ENCODE data around the gene HPDL. TPM values are rescaled to one million over a fixed set of nuclear protein-coding genes. Genes with fewer than 3 reads are reported as not detected.

HPDL gene
- total RNA-seq, 1 donor from 2014 or later, result 0.61 TPM

DNA sequence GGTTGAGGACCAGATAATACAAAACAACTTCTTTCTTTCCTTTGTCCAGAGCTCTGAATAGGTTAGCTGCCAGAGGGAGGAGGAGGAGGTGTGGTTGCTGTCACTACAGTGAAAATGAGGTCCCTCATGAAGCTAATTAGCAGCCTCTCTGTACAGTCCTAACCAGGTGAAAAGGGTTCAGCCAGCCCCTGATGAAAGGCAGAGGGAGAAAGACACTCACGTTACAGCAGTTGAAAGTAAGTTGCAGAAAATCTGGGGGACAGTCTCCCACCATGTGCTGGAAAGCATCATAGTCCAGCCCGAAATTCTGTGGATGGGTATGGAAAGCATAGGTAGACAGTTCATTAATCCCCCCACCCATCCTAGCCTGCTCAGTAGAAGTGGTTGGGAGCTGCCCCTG is 19.8 kb downstream of the HPDL start:
- Mint-ChIP-seq H3K36me3 (ENCODE audit: low read depth, unreplicated experiment) (peaks cover 14% of the 10 kb centered on the region), H3K27me3 (ENCODE audit: low read depth, unreplicated experiment) (no peaks in the 10 kb centered on the region), H3K4me3 (ENCODE audit: unreplicated experiment) (no peak overlapping the region), H3K4me1 (ENCODE audit: low read depth, unreplicated experiment) (peaks cover 17% of the 10 kb centered on the region), H3K9me3 (ENCODE audit: unreplicated experiment) (no peaks in the 10 kb centered on the region), H3K27ac (ENCODE audit: unreplicated experiment) (no peak overlapping the region)
- H3K4me2 ChIP-seq (ENCODE audit: low read length), result no peak overlapping the region
- DNase-seq (ENCODE audit: low read depth) (no peak), FAIRE-seq (no peak)
- peaks cover 28% of the 10 kb centered on the region for H3K36me3 ChIP-seq (ENCODE audit: insufficient read depth, low read length)
- no peak overlapping the region for H3K4me3 ChIP-seq (ENCODE audit: insufficient read depth, low read depth, low read length)
- peaks cover 5% of the 10 kb centered on the region for H3K4me1 ChIP-seq (ENCODE audit: insufficient read depth, low read length)
- TF ChIP-seq EZH2 (IDR thresholded peaks at IDR 0.05; ENCODE audit: insufficient read depth, low read length), result no peak
- H3K27me3 ChIP-seq (ENCODE audit: insufficient read depth, low read length), result no peaks in the 10 kb centered on the region
- H3K9ac ChIP-seq (ENCODE audit: low read length), result no peak overlapping the region
- H3K27ac ChIP-seq (ENCODE audit: low read depth, low read length), result no peak overlapping the region
- H3K79me2 ChIP-seq (ENCODE audit: insufficient read depth, low read length), result peaks cover 8% of the 10 kb centered on the region
- no peaks in the 10 kb centered on the region for H4K20me1 ChIP-seq (ENCODE audit: insufficient read depth, low read length)
- no peaks in the 10 kb centered on the region for H3K9me3 ChIP-seq (ENCODE audit: insufficient read depth, low read depth, low read length)
- no peak overlapping the region for H2AFZ ChIP-seq (ENCODE audit: low read depth, low read length)

DNA sequence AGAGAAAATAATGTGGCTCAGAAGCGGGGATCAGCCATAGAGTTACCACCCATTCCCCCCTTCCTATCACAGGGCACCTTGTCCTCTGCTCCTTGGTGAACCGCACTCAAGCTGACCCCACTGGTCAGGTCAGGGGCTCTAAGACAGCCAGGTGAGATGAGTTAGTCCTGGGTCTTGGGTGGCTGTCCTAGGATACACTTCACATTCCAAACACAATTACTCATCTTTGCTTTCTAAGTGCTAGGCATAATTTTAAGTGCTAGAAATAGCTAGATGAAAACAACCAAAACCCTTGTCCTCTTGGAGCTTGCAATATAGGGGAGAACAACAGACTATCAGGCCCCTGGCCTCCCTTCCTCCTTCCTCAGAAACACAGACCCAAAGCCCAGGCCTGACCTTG is 21.3 kb downstream of the HPDL start:
- peak; percentile 22 for DNase-seq (ENCODE audit: low read depth)
- Histone ChIP-seq H3K4me2 (ENCODE audit: low read length) (peak overlapping the region; percentile 31), H3K9ac (ENCODE audit: low read length) (no peak overlapping the region), H2AFZ (ENCODE audit: low read depth, low read length) (no peak overlapping the region), H3K79me2 (ENCODE audit: insufficient read depth, low read length) (no peaks in the 10 kb centered on the region), H3K4me3 (ENCODE audit: insufficient read depth, low read depth, low read length) (no peak overlapping the region), H3K27ac (ENCODE audit: low read depth, low read length) (no peak overlapping the region), H3K36me3 (ENCODE audit: insufficient read depth, low read length) (peaks cover 15% of the 10 kb centered on the region), H4K20me1 (ENCODE audit: insufficient read depth, low read length) (no peaks in the 10 kb centered on the region), H3K4me1 (ENCODE audit: insufficient read depth, low read length) (peaks cover 5% of the 10 kb centered on the region), H3K9me3 (ENCODE audit: insufficient read depth, low read depth, low read length) (no peaks in the 10 kb centered on the region), H3K27me3 (ENCODE audit: insufficient read depth, low read length) (no peaks in the 10 kb centered on the region)
- Mint-ChIP-seq H3K27me3 (ENCODE audit: low read depth, unreplicated experiment) (no peaks in the 10 kb centered on the region), H3K4me3 (ENCODE audit: unreplicated experiment) (no peak overlapping the region), H3K4me1 (ENCODE audit: low read depth, unreplicated experiment) (peaks cover 17% of the 10 kb centered on the region), H3K36me3 (ENCODE audit: low read depth, unreplicated experiment) (peaks cover 10% of the 10 kb centered on the region), H3K27ac (ENCODE audit: unreplicated experiment) (peak overlapping the region; percentile 83), H3K9me3 (ENCODE audit: unreplicated experiment) (no peaks in the 10 kb centered on the region)
- TF ChIP-seq, protein P1, sequence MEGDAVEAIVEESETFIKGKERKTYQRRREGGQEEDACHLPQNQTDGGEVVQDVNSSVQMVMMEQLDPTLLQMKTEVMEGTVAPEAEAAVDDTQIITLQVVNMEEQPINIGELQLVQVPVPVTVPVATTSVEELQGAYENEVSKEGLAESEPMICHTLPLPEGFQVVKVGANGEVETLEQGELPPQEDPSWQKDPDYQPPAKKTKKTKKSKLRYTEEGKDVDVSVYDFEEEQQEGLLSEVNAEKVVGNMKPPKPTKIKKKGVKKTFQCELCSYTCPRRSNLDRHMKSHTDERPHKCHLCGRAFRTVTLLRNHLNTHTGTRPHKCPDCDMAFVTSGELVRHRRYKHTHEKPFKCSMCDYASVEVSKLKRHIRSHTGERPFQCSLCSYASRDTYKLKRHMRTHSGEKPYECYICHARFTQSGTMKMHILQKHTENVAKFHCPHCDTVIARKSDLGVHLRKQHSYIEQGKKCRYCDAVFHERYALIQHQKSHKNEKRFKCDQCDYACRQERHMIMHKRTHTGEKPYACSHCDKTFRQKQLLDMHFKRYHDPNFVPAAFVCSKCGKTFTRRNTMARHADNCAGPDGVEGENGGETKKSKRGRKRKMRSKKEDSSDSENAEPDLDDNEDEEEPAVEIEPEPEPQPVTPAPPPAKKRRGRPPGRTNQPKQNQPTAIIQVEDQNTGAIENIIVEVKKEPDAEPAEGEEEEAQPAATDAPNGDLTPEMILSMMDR (IDR thresholded peaks at IDR 0.05; ENCODE audit: insufficient read depth, low read depth, low read length), result no peak
- TF ChIP-seq EZH2 (IDR thresholded peaks at IDR 0.05; ENCODE audit: insufficient read depth, low read length), result no peak
- FAIRE-seq, result no peak

DNA sequence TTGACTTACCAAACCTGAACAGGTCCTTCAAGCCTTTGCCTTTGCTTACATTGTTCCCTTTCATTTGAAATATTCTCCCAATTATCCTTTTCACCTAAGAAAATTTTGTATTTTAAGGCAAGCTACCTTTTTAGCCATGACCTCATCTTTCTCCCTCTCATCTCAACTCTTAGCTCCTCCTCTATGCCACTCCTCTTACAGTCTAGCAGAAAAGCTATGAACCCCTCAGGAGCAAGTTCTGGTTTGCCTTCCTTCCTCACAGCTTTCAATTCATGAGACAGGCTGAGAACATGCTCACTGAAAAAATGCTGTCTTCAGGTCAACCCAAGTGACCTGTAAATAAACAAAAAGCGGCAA is 21.9 kb downstream of the HPDL start:
- Histone ChIP-seq H3K4me1 (ENCODE audit: insufficient read depth, low read length) (peaks cover 5% of the 10 kb centered on the region), H2AFZ (ENCODE audit: low read depth, low read length) (no peak overlapping the region), H3K4me3 (ENCODE audit: insufficient read depth, low read depth, low read length) (no peak overlapping the region), H3K4me2 (ENCODE audit: low read length) (peak overlapping the region; percentile 31), H3K27me3 (ENCODE audit: insufficient read depth, low read length) (no peaks in the 10 kb centered on the region), H3K27ac (ENCODE audit: low read depth, low read length) (no peak overlapping the region), H3K9ac (ENCODE audit: low read length) (no peak overlapping the region), H4K20me1 (ENCODE audit: insufficient read depth, low read length) (no peaks in the 10 kb centered on the region), H3K36me3 (ENCODE audit: insufficient read depth, low read length) (peaks cover 10% of the 10 kb centered on the region), H3K79me2 (ENCODE audit: insufficient read depth, low read length) (no peaks in the 10 kb centered on the region), H3K9me3 (ENCODE audit: insufficient read depth, low read depth, low read length) (no peaks in the 10 kb centered on the region)
- no peak overlapping the region for H3K4me3 Mint-ChIP-seq (ENCODE audit: unreplicated experiment)
- peaks cover 13% of the 10 kb centered on the region for H3K36me3 Mint-ChIP-seq (ENCODE audit: low read depth, unreplicated experiment)
- DNase-seq (ENCODE audit: low read depth), result no peak
- H3K27me3 Mint-ChIP-seq (ENCODE audit: low read depth, unreplicated experiment), result no peaks in the 10 kb centered on the region
- FAIRE-seq, result no peak
- peak overlapping the region; percentile 83 for H3K27ac Mint-ChIP-seq (ENCODE audit: unreplicated experiment)
- H3K9me3 Mint-ChIP-seq (ENCODE audit: unreplicated experiment), result no peaks in the 10 kb centered on the region
- no peak for TF ChIP-seq EZH2 (IDR thresholded peaks at IDR 0.05; ENCODE audit: insufficient read depth, low read length)
- TF ChIP-seq, protein P1 (IDR thresholded peaks at IDR 0.05; ENCODE audit: insufficient read depth, low read depth, low read length), result no peak
- H3K4me1 Mint-ChIP-seq (ENCODE audit: low read depth, unreplicated experiment), result peaks cover 17% of the 10 kb centered on the region

Data from astrocyte (in vitro differentiated cells and primary cell).